Hypothalamus (tissue), 51 donors: ENCODE measurements around the gene HPD.
"Not testable (repeated sequence)": the region's sequence is repeated elsewhere in the genome, so short reads cannot be mapped to it uniquely, and the experiment has no call there.

Source experiments
- DNase-seq, 51 donors: peaks; one replicate each; lab custom pipeline; 2025; lab: John Stamatoyannopoulos, UW

HPD gene

GRCh38 chr12:121869229-121869628 lies 10.6 kb upstream of the HPD start:
- not testable (repeated sequence) for DNase-seq

GRCh38 chr12:121866331-121866730 lies 7.7 kb upstream of the HPD start:
- DNase-seq: no peak

GRCh38 chr12:121861636-121862254 lies 3.1 kb upstream of the HPD start:
- peak in 1 of 51 donors; percentile 2 for DNase-seq

GRCh38 chr12:121860699-121861098 lies 2.0 kb upstream of the HPD start:
- not testable (repeated sequence) for DNase-seq

GRCh38 chr12:121860257-121860656 lies 1.6 kb upstream of the HPD start:
- no peak for DNase-seq

- no peak for DNase-seq
These were observed 369 bp downstream of the HPD start for GRCh38 chr12:121858318-121858661.

GRCh38 chr12:121857322-121858246 lies 1.1 kb downstream of the HPD start:
- DNase-seq: no peak

- DNase-seq: not testable (repeated sequence)
These were observed 6.3 kb downstream of the HPD start for GRCh38 chr12:121852392-121852791.

GRCh38 chr12:121849665-121850064 lies 9.0 kb downstream of the HPD start:
- DNase-seq: no peak

- DNase-seq: no peak
These were observed 9.4 kb downstream of the HPD start for GRCh38 chr12:121849211-121849610.

- no peak for DNase-seq
These were observed 13.0 kb downstream of the HPD start for GRCh38 chr12:121845701-121846100.

GRCh38 chr12:121843236-121843982 lies 15.2 kb downstream of the HPD start:
- DNase-seq: no peak

GRCh38 chr12:121839993-121840761 lies 18.5 kb downstream of the HPD start:
- DNase-seq: no peak

- DNase-seq: peak; percentile 29 to 97 (median 89)
These were observed 19.3 kb downstream of the HPD start for GRCh38 chr12:121839106-121839992.

- no peak for DNase-seq
These were observed 20.5 kb downstream of the HPD start for GRCh38 chr12:121838126-121838525.

GRCh38 chr12:121837680-121838079 lies 21.0 kb downstream of the HPD start:
- no peak for DNase-seq

GRCh38 chr12:121831571-121832245 lies 27.0 kb downstream of the HPD start:
- no peak for DNase-seq

GRCh38 chr12:121830588-121831265 lies 27.9 kb downstream of the HPD start:
- no peak for DNase-seq
